ENCODE results near the gene PDE9A. TPM values are rescaled to one million over a fixed set of nuclear protein-coding genes. Genes with fewer than 3 reads are reported as not detected.

Gene PDE9A
- total RNA-seq, 1 donor from 2014 or later = 16.7 TPM

DNA sequence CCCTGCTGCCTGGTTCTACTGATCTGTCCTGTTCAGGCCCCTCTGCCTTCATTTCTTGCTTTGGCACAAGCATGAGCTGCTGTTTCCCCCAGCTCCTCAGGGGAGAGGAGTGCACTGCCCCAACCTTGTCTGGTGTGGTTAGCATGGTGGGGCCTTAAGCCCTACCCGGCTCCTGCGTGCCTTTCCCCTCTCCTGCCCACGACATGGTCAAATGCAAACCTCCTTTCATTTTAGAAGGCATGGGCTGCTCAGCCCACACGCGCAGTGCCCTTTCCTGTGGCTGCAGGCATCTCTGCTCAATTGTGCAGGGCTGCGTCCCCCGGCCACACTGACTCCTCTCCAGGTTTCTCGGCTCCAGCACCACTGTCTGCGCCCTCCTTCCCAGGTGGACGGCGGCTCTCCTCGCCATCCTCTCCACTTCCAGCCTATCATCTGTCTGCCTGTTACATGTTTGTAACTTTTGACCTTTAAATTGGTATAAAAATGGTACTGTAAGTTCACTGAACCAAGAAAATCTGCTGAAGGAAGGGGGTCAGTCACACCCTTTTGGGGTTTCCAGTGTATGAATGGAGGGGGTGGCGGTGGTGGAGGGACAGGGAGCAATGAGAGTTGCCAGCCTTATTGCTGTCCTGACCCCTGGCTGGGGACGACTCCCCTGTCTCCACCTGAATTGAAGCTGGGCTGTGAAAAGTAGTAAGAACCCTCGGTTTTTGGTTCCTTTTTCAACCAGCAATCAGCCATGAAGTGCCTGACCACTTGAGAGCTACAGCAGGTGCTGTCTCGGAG is 5.1 kb downstream of the PDE9A start:
- no peak for DNase-seq

DNA sequence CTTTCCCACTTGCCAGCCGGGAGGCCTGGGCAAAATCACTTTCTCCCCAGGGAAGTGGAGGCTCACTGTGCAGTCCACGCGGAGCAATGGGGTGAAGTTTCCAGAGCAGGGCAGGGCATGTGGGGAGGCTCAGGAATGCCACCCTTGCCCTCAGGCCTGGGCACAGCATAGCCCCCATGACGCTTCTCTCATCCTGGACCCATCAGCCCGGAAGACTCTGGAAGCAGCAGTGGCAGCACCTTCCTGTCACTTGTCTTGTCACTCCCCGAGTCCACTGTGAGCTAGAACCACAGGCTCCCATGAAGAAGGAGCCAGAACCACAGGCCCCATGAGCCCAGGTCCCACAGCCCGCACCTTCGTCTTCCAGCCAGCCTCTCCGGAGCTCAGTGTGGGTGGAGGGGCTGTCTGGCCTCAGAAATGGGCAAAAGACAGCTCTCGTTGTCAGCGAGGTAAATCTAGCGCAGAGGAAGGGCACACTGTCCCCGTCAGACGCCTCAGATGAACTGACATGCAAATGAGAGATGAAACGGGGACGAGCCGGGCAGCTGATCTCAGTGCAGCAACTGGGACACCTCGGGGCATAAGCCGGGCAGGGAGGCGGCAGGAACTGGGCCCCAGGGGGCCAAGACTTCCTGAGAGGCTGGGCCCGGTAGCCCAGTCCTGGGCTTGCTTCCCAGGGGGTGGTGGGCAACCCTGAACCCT is 6.1 kb downstream of the PDE9A start:
- no peak for DNase-seq

DNA sequence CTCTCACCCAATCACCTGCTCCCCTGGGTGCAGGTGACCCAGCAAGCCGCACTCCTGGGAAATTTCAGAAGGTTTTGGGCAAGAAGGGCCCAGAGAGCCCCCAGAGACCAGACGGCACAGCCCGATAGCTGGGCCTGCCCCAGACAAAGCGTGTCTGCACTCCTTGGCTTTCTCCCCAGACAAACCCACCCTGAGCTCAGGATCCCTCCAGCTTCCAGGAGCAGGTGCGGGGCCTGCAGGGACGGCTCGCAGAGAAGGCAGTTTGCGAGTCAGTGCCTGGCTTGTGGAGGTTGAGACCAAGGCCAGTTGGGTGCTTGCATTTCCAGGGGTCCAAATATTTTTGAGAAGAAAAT is 6.7 kb downstream of the PDE9A start:
- no peak for DNase-seq

DNA sequence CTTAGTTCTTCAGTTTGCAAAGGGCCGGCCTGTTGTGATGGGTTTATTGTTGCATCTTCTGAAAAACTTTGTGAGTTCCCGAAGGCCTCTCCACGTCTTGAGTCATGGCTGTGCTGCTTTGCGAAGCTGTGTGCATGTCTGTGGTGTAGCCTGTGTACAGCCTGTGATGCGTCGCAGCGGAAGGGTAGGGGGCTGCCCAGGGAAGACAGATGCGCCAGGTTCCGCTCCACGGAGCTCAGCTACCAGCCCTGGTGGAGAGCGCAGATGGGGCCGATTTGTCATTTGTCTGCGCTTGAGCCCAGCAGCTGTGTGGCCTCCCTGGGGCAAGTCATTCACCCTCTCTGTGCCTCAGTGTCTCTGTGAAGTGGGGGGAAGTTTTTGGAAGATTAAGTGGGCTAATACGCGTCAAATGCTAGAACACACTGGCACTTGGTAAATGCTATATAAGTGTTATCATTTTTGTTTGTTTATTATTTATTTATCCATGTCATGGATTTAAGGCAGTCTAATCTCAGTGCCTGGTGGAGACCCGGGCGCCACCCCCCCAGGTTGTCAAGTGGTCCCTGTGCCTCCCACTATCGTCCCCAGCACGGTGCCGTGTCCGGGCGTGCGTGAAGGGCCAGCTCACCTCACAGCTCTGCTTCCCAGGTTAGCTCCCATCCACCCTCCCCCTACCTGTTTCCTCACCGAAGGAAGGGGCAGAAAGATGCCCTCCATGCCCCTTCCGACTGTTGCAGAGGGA is 8.4 kb downstream of the PDE9A start:
- no peak for DNase-seq

DNA sequence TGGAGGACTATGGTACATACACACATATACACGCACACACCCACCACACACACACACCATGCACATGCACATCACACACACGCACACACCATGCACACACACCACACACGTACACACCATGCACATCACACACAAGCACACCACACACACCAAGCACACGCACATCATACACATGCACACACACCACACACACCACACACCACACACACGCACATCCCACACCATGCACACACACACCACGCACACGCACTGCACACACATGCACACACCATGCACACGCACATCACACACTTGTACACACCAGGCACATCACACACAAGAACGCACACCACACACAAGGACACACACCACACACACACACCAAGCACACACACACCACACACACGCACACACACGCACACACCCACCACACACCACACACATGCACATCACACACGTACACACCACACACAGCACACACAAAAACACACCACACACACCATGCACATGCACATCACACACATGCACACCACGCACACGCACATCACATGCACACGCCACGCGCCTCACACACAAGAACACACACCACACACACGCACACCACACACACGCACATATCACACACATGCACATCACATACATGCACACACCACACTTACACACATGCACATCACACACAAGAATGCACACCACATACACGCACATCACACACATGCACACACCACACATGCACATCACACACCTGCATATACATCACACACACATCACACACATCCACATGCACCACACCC is 9.2 kb downstream of the PDE9A start:
- no peak for DNase-seq

DNA sequence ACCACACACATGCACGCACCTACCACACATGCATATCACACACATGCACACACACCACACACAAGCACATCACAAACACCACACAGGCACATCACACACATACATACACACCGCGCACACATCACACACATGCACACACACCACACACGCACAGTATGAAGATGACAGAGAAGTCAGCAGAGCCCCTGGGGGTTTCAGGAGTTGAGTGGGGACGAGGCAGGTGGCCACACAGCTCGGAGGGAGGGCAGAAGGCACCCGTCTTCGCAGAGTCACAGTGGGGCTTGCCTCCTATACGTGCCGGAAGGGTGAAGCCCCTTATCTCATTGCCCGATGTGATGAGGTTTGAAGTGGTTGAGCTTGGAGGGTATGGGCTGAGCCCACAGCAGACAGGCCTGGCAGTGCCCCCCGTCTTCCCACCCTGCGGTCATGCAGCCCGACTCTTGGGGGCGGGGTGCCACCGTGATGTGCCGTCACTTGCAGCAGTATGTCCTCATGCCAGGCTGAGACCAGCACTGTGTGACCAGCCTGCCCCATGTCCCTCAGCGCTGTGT is 9.9 kb downstream of the PDE9A start:
- no peak for DNase-seq

DNA sequence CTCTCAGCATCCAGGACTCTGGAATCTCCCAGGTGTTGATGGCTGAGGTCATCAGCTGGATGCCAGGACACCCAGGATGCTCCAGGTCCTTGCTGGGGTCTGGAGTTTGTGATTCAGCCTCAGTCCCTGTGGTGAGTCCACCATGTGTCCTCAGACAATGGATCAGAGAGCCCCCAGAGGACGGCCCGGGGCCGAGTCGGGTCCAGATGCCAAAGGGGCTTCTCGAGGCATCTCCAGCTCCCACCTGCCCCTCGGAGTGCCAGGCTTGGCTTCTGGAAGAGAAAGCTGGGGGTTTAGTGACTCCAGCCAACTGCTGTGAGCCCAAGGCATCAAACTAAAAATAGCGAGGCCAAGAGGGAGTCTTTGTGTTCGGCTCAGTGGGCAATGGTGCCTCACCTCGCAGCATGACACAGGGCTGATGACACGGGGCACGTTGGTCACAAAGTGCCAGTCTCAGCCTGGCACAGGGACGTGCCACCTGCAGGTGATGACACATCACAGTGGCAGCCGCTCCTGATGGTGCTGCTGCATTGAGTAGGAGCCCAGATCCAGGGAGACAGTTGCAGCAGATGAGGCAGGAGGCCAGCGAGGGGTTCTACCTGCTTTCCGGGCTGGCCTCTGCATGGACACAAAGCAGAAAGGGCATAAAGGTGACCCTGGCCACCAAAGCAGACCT is 10.6 kb downstream of the PDE9A start:
- DNase-seq = no peak

DNA sequence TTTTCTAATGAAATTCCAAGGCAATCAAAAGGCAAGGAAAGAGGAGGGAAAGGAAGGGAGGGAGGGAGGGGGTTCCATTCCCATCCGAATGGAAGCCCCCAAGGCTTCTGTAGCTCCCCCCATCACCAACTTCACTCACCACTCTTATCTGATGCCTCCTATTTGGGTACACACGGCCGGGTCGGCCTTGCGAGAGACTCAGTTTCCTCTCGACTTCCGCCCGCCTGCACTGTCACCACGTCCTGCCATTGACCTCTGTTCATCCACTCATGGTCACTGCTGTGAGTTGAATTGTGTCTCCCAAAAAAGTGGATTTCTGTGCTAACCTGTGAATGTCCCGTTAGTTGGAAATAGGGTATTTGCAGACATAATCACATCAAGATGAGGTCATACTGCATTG is 11.2 kb downstream of the PDE9A start:
- no peak for DNase-seq

DNA sequence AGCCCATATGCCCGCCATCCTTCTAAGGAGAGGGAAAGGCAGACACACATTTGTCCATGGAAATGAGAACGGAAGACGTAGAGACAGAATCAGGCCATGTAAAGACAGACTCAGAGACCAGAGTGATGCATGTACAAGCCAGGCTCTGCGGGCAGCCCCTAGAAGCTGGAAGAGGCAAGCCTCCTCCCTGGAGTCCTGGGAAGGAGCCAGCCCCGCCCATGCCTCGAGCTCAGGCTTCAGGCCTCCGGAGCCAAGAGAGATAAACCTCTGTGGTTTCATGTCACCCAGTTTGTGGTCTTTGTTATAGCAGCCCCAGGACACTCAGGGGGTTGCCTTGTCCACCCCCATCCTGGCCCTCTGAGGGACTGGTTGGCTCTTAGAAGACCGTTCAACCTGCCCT is 11.6 kb downstream of the PDE9A start:
- DNase-seq = no peak

DNA sequence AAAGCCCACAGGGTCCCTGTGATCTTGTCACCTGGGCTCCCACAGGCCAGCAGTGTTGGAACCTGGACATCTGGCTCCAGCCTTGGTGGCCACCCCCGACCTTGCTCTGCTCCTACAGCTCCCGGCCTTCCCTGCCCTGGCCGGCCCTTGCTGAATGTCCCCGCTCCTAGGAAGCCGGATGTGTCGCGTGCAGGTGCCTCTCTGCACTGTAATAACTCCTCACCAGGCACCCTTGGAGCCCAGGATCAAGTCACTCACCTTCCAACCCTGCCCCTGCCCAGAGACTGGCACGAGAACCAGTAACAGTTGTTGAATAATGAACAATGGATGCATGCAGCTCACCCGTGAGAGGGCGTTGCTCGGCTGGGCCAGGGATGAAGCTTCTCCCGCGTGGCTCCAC is 12.1 kb downstream of the PDE9A start:
- no peak for DNase-seq

DNA sequence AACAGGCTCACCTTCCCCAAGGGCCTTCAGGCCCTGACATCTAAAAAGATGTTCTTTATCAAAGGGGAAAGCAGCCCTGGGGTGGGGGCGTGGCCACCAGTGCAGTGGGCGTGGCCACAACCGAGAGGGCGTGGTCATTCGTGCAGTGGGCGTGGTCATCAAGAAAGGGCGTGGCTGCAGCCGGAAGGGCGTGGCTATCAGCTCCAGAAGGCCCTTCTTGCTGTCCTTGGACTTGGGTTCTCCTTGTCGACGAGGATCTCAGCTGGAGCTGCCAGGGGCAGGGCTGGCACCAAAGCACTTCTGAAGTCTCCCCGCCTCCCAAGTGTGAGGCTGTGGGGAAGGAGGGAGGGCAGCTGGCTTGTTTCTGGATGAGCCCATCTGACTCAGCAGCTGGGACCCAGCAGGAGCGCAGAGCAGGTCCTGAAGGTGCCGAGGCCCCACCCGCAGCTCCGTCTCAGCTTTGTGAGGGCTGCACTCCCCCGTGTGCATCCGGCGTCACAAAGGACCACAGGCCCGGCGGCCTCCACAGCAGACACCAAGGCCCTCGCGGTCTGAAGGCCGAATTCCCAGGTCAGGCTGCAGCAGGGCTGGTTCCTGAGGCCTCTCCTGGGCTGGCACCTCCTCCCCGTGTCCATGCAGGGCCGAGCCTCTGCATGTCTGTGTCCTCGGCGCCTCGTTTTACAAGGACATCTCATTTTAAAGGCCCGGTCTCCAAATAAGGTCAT is 12.8 kb downstream of the PDE9A start:
- DNase-seq = no peak

DNA sequence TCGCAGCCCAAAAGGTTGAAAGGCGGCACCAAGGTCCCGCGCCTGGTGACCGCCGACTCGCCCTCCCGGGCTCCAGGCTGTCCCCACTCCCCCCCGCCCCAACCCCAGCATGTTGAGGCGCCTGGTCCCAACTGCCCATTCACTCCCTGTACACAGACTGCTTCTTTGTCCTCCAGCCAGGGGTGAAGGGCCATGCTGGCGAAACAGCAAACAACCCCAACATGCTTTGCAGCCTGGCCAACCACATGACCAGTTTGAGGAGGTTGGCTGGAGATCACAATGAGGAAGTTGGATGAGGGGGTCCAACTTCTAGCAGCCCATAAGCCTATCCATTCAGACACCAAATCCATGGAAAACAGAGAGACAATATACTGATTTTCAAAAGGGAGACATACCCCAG is 13.5 kb downstream of the PDE9A start:
- peak; percentile 63 for DNase-seq

DNA sequence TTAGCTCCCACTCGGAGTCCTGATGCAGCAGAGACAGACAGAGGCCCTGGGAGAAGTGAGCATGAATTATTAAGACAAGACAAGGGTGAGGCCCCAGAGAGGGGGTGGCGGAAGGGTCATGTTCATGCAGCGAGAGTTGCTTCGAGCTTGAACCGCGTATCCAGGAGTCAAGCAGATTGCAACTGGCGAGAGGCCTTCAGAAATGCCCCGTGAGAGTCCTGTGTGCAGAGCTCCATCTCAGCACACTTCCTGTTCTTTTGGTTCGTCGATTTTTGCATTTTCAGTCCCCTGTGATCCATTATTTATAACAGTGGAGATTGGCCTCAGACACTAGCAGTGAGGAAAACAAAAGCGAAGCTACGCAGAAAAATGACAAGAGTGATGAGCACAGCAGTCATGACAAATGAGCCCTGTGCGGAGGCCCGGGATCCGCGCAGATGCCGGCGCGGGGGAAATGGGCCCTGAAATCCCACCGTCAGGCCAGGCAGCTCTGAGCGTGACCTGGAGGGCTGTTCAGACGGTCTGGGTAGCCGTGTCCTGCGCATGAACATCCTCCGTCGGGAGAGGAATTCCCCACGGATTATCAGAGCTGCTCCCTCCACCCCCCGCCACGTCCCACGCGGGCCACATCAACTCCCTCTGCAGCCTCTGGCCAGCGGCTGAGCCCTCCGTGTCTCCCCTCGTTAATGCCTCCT is 15.0 kb downstream of the PDE9A start:
- DNase-seq = no peak

DNA sequence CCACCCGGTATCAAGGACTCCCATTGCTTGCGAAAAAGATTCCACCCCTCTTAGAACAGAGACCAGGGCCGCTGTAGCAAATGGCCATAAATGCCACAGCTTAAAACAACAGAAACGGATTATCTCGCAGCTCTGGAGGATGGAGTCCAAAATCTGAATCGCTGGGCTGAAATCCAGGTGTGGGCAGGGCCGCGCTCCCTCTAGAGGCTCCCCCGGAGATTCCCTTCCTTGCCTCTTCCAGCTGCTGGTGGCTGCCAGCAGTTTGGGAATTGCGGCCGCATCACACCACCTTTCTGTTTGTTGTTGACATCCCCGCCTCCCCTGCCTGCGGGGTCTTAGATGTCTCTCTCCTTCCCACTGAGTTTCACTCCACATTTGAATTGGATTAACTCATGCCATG is 15.6 kb downstream of the PDE9A start:
- no peak for DNase-seq

DNA sequence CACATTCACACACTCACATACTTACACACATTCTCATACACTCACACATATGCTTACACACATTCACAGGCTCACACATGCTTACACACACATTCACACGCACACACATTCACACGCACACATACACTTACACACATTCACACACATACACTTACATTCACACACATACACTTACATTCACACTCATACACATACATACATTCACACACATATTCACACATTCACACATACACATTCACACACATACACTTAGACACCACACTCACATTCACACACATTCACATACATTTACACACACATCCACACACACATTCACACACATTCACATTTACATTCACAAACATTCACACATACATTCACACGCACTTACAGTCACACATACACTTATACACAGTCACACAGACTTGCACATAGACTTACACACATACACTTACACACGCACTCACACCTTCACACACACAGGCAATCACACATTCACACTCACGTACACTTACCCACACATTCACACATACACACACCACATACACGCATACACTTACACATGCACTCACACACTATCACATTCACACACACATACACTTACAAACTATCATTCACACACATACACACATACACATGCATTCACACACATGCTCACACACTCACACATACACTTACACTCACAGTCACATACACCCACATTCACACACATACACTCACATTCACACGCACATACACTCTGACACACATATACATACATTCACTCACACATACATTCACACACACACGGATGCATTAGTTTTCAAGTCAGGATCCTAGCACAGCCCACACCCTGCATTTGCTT is 16.8 kb downstream of the PDE9A start:
- DNase-seq = no peak

DNA sequence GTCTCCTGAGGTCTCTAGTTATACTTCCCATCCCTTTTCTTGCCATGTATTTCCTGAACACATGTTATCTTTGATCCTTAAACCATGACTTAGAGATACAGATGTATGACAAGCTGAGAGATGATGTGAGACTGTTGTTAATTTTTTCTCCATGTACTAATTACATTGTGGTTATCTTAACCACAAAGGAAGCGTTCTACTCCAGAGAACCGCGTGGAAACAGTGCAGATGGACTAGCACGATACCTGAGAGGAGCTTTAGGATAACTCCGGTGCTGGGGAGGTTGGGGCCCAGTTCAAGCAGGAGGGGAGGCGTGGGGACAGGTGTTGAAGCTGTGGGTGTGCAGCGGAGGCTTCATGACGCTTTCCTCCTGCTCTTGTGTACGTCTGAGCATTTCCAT is 17.5 kb downstream of the PDE9A start:
- DNase-seq = no peak

DNA sequence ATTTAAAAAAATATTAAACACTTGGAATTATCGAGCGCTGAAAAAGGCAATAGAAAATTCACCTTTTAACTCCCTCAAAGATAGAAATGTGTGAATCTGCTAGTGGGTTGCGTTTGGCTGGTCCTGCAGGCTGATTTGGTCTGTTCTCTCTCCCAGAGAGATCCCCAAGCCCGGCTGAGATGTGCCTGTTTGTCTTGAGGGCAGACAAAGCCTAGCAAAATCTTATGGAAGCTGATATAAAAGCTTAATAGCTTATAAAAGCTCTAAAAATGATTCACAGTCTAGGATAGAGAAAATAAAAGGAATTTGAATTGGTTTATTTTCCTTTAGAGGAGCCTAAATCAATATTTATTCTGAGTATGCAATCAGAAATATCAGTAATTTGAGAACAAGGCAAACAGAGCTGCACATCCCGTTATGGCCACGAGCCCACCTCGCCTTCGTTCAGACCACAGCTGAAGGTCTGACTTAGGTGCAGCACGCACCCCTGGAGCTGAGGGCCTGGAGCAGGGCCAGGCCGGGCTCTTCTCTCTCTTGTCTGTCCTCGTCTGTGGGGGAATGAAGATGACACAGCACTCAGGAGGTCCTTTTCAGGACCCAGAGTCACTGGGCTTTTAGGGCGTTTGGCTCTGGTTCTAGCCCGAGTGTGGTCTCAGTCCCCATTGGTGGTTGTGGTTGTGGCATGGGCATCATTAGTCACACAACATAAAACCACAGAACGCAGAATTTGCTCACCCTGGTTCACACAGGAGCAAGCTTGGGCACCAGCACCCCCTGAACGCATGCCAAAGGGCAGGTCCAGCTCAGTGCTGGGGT is 18.6 kb downstream of the PDE9A start:
- no peak for DNase-seq

DNA sequence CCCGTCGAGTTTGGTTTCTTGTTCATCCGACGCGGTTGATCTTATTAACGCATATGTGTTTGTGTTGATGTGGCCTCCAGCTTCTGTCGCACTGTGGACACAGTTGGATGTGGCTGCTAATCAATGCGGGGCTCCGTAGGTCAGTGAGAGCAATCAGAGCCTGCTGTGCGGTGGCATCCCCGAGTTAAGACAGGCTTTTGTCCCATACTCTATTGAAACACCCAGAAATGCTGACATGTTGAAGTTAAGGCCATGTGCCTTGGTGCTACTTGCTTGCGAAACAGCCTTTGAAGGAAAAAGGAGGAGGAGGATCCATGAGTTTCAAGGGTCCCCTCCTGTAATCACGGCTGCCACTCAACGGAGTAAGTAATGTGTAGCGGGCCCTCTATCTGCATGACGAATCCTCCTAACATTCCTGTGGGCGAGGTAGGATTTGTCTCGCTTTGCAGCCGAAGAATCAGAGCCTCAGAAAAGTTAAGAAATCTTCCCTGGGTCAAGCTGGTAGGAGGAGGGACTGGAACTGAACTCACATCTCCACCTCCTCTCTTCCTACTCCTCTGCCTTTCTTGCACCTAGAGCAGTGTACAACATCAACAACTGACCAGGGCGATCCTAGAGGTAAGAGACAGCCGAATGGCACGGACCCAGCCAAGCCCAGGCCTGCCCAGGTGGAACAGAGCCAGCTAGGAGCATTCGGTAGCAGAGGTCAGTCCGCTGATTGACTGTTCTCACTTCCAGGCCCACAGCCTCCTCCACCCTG is 19.5 kb downstream of the PDE9A start:
- no peak for DNase-seq

Data from occipital lobe (tissue), 2 donors.